ENCODE measurements around the gene KLHL36.
"Not testable (repeated sequence)": the region's sequence is repeated elsewhere in the genome, so short reads cannot be mapped to it uniquely, and the experiment has no call there.

KLHL36 gene

DNA sequence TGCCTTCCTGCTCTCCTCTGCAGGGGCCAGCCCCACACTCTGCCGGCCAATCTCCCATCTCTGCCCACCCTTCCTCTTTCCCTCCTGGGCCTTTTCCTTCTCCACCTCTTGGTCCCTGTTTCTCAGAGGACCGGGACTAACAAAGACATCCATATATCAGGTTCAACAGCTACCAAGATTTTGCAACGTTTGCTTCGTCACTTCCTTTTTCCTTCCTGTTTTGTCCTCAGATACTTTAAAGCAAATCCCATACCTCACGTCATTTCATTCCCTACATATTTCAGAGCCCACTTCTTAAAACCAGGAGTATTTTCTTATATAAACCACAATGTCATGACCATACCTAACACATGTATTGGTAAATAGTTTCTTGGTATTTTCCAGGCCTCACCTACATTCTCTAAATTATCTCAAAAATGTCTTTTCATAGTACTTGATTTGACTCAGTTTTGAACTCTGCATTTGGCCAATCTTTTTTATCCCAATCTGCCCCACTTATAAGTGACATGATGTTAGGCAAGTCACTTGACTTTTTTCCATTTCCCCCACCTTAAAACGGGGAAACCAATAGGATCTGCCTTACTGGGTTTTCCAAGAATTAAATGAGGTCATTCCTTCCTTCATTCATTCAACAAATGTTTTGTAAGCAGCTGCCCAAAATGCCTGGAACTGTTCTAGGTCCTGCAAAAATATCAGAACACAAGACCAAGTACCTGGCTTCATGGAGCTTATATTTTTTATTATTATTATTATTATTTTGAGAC lies 44.3 kb downstream of the KLHL36 start:
- DNase-seq (ENCODE audit: low read depth in 2 of 2): no peak

DNA sequence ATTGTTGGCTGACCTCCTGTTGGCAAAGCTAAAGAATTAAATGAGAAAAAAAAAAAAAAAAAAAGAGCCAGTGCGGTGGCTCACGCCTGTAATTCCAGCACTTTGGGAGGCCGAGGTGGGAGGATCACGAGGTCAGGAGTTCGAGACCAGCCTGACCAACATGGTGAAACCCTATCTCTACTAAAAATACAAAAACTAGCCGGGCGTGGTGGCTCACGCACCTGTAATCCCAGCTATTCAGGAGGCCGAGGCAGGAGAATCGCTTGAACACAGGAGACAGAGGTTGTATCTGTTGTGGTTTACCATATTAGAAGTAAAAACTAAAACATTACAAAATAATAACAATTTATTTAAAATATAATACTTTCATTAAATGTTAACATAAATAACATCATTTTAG lies 45.6 kb downstream of the KLHL36 start:
- not testable (repeated sequence) for DNase-seq (ENCODE audit: low read depth in 2 of 2)

DNA sequence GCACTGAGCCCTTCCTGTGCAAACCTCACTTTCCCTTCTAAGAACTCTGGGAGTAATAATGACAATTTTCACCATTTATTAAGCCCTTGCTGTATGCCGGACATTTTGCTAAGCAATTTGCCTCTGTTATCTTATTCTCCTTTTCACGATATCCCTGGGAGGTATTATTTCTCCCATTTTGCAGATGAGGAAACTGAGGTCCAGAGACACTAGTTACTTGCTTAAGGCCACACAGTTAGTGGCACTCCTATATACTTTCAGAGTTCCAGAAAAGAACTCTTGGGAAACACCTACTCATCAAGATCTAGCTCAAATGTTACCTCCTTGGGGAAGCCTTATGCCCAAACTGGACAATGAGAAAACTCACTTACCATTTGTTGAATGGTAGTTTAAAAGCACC lies 46.7 kb downstream of the KLHL36 start:
- no peak for DNase-seq (ENCODE audit: low read depth in 2 of 2)

DNA sequence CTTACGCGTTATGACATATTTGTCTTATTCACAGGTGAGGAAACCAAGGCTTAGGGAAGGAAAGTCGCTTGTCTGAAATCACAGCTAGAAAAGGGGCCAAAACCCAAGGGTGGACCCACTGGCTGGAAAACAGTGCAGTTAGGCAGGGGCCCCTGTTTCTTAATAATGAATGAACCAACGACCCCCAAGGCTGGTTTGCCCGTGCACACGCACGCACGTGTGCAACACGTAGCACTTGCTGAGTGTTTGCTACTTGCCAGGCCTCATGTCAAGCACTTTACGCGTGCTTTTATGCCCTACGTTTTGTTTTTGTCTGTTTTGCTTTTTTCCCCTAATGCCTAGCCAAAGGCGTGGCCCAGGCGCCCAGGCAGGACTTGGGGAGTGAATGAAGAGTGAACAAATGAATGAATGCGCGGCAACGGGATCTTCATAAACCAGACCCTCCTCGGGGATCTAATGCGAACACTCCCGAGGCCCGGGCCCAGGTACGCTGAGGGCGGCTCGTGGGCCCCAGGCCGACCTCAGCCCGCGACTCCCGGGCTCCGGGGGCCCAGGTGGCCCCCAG lies 50.9 kb downstream of the KLHL36 start:
- no peak for DNase-seq (ENCODE audit: low read depth in 2 of 2)

DNA sequence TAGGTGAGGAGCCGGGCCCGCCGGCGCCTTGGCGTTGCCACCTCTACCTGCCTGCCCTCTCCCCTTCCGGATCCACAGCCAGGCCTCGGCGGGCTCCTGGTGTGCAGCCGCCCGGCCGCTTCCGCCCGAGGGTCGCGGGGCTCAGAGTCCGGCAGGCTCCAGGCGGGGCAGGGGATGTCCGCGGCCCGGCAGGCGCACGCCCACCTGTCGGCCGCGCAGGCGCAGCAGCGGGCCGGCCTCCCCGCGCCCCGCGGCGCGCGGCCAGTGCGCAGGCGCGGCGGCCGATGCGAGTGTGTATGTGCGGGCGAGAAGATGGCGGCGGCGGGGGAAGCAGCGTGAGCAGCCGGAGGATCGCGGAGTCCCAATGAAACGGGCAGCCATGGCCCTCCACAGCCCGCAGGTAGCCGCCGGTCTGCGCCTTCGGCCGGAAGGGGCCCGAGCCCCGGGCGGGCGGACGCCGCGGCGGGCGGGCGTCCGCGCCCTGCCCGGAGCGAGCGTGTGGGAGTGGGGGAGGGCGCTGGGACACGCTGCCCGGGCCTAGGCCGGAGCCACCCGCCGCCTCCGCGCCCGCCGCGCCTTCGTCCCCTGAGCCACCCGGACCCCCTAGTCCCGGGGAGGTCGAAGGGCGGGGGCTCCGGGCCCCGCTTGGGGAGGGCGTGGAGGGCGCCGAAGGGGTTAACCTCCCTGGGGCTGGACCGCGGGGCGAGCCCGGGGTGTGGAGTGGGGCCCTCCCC lies 51.6 kb downstream of the KLHL36 start, which contains the start of gene USP10:
USP10 (plus strand) TSS at position 289 of the 734 bp plus-strand sequence; CDS start at position 380, 91 bp downstream.
- DNase-seq (ENCODE audit: low read depth in 2 of 2): peak; percentile 45 to 46

DNA sequence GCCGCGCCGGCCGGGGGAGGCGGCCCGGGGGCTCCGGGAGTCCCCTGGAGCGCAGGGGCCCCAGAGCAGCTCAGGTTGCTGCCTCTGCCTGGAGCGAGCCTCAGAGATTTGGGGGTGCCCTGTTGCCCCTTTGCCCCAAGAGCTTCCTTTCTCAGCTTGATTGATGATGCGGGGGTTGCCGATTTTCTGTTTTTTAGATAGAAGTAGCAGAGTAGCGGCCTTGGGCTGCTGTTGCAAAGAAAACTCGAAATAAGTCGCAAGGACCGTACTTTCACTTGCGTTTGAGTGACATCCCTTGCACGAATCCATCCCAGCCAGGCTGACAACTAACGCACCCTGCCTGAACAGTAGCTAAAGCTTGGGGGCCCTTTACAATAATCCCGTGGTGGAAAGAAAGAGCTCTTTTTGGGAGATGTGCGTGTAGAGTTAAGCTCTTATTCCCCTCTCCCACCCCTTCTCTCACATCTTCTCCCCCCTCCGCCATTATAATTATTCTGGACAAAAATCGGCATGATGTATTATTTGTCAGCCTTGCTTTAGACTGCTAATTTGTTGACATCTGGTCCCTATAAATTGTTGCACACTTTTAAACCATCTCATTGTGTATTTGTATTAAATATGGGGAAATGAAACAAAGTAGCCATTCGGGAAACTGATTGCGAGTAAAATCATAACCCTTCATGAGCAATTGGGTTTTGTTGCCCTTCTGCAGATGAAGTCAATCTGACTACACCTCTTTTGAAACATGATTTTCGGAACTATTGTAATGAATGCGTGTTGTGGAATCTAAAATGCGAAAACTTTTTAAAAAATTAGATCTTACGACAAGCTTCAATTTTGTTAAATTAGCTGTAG lies 52.4 kb downstream of the KLHL36 start:
- no peak for DNase-seq (ENCODE audit: low read depth in 2 of 2)

DNA sequence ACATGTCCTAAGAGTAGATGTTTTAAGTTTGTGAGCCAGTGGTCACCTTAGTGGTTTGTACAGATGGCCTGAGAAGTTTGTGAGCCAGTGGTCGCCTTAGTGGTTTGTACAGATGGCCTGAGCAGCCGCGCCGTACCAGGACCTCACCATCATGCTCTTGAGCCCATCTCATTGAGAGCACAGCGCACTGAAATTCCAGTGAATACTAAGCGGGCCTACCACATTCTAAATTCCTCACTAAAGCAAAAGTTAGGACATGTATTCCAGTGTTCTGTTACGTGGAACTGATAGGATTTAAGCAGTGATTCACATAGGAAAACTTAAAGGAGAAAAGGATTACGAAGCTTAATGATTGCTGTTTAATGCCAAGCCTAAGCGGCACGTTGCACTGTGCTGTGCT lies 55.4 kb downstream of the KLHL36 start:
- no peak for DNase-seq (ENCODE audit: low read depth in 2 of 2)

DNA sequence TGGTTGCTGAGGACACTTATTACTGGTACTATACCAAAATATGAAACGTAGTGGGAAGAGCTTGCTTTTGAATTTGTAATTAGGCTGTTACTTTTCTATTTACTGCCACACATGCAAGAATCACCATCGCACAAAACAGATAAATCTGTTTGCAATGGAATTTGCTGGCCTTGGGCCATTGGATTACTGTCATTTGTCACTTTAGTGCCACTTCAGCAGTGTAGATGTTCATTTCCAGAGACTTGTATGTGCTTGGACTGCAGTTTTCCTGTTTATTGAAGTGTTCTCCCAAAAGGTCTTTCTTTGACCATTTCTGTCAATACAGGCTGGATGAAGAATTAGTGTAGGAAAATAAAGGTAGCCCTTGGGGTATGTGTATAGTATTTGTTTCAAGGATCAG lies 55.9 kb downstream of the KLHL36 start:
- no peak for DNase-seq (ENCODE audit: low read depth in 2 of 2)

DNA sequence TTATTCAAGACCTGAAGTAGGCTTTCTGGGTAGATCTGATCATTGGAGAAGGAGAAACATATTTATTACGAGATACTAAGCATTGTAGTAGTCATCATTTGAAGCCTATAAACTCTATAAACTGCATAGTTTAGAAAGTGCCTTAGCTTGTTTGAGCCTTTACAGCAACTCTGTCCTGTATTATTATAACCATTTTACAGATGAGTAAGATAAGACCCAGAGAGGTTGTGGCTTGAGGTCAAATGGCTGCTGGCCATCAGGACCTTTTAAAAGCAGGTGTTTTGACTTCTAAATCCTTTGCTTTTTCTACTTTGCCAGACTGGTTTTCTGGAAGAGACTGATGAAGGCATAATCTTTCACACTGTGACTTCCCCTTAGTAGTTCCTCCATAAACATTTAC lies 58.5 kb downstream of the KLHL36 start:
- no peak for DNase-seq (ENCODE audit: low read depth in 2 of 2)

DNA sequence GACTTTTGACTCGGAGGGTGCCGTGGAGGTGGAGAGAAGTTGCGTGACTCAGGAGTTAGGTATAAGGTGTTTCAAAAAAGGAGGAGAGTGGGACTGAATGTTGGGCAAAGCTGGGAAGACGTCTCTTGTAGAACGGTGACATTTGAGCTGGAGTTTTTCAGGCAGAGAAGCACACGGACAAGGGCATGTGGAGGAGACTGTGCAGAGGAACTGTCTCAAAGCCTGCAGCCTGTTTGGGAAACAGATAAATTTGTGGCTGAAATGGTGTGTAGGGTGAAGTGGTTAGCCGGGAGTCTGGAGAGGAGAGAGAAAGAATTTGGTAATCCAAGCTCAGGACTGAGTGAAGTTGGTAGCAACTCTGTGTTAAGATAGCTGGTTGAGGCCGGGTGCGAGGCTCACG lies 61.3 kb downstream of the KLHL36 start:
- no peak for DNase-seq (ENCODE audit: low read depth in 2 of 2)

DNA sequence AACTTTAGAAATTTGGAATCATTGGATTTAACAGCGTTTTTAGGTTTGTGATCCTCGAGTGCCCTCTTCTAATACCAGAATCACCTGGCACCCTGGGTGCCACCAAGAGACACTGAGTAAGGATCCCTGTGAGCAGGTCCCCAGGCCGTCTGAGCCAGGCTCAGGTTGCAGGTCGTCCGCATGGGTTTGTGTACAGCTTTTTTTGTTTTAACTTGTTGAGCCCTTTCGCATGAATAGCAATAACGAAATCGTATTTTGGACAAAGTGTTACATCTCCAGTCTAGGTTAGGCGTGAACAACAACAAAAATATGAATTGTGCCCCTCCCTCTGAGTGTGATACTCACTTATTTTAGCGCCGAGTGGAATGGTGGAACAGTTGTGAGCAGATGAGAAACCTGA lies 62.4 kb downstream of the KLHL36 start:
- DNase-seq (ENCODE audit: low read depth in 2 of 2): no peak

Data from fibroblast of skin of left quadriceps (primary cell).